Measurements from ENCODE around the gene NAA20.

NAA20 gene

DNA sequence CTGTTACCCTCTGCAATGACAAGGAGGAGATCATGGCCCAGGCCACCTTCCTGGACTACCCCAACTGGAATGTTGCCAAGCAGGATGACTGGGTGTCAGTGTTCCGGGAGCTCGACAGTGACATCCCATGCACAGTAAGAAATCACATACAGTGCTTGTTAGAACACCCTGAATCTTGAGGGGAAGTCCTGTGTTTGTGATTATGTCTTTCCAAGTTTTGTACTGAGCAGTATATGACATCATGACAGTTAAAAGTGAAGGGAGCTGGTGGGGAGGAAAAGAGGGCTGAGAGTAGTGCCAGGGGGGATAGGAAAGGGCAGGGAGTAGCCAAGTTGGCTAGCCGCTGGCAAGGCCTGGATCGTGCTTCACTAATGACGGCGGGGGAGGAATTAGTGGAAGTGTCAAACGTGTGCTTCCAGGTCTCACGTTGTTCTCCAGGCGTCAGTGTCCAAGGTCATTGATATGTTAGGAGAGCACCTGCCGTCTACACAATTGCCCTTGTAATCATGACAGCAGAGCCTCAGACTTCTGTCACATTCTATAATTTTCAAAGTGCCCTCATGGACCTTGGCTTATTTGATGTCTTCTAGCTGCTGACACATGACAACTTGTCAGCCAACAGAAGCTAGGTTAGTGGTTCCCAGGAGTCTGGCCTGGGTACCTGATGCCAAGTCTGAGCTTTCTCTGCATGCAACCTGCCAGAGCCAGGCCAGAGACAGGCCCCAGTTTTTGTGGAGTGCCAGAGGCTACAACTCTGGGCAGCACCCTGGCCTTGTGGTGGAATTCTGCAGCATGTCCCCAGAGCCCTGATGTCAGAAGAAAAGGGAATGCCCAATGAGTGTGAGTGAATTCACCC is 53.9 kb downstream of the NAA20 start:
- in situ Hi-C loops (cut with MboI; ENCODE audit: low sequenced_read_pairs), result no loop called here

- in situ Hi-C loops (cut with MboI; ENCODE audit: low sequenced_read_pairs), result no loop called here
Measured at GRCh38 chr20:20073801-20074371, 56.7 kb downstream of the NAA20 start.

GRCh38 chr20:20075032-20075431 is 57.9 kb downstream of the NAA20 start:
- in situ Hi-C loops (cut with MboI; ENCODE audit: low sequenced_read_pairs), result loop anchor here (25.0 kb wide), 1 partner anchor 487 kb away; no protein-coding TSS in a partner anchor

- in situ Hi-C loops (cut with MboI; ENCODE audit: low sequenced_read_pairs), result loop anchor here (25.0 kb wide), 1 partner anchor 486 kb away; no protein-coding TSS in a partner anchor
Measured at GRCh38 chr20:20076297-20077065, 59.3 kb downstream of the NAA20 start.

DNA sequence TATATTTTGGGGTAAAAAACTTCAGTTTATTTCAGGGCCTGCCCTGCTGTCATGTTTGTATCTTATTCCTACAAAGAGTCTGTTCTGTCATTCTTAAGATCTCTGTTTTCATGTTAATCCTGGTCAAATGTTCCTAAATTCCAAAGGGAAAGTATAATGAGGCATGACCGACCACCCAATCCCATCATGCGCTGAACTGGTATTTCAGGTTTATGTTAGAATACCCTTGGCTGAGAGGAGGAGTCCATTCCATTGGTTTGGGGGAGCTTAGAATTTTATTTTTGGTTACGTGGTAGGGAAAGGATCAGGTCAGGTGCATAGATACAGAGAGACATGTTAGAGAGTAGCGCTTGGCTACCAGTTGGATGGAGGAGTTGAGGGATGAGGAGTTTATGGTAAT is 60.9 kb downstream of the NAA20 start:
- in situ Hi-C loops (cut with MboI; ENCODE audit: low sequenced_read_pairs), result loop anchor here (25.0 kb wide), 1 partner anchor 484 kb away; no protein-coding TSS in a partner anchor

GRCh38 chr20:20079102-20079784 is 62.1 kb downstream of the NAA20 start:
- in situ Hi-C loops (cut with MboI; ENCODE audit: low sequenced_read_pairs), result loop anchor here (25.0 kb wide), 1 partner anchor 483 kb away; no protein-coding TSS in a partner anchor
